HepG2 (cell line): Measurements from ENCODE around the gene S100A11. TPM values are rescaled to one million over a fixed set of nuclear protein-coding genes. Genes with fewer than 3 reads are reported as not detected.

ENCODE experiments used
- ATAC-seq: fragments of 200-7000 bp; cut with Tn5 transposase; 3 replicates; pipeline ENCODE4 v1.9.1; 2020; ENCODE audit warnings: mild to moderate bottlenecking, moderate library complexity
- BruUV-seq: library from RNA; stranded (reverse); fragments of 400-500 nt; replicated peaks from 2 replicates; lab custom pipeline; 2021; lab: Mats Ljungman, UMichigan
- CTCF ChIA-PET: fragments of 300-600 bp; formaldehyde crosslinking; extraction: SDS; loops from one replicate; lab custom pipeline; 2021; ENCODE audit warnings: low total read pairs, inconsistent platforms, low intra/inter-chr PET ratio; lab: Yijun Ruan, JAX
- POLR2A ChIA-PET: fragments of 350-600 bp; sonication (Branson Sonifier 250); formaldehyde crosslinking; loops from one replicate; lab custom pipeline; 2020; ENCODE audit warnings: antibody characterized with exemption, inconsistent platforms; lab: Yijun Ruan, JAX
- DNase-seq: peaks from one replicate; pipeline ENCODE4 v3.0.0-alpha.2; 2015; ENCODE audit warnings: low spot score
- FAIRE-seq: peaks from 3 replicates; lab custom pipeline; 2011; peaks lifted over from hg19 to GRCh38; lab: Jason Lieb, UNC
- H2AFZ ChIP-seq: one replicate; pipeline ENCODE4 v1.6.1; 2011; ENCODE audit warnings: low read length, inconsistent platforms
- H3K27ac ChIP-seq: fragments of 300-600 bp; 3 replicates; pipeline ENCODE4 v1.8.0; 2011; ENCODE audit warnings: mixed run types, mild to moderate bottlenecking, mixed read lengths, low read length, inconsistent platforms; ENCODE audit not compliant: insufficient read depth; ENCODE audit errors: extremely low read length
- H3K27me3 ChIP-seq, 2 experiments: fragments of 200-600 bp in 1 of 2; 2 replicates in 1 of 2; 3 replicates in 1 of 2; pipeline versions ENCODE4 v1.6.0 to v1.8.0; 2011; ENCODE audit warnings: low read length in 2 of 2, mild to moderate bottlenecking in 2 of 2, moderate library complexity in 2 of 2, inconsistent platforms in 1 of 2; ENCODE audit not compliant: insufficient read depth in 2 of 2, control insufficient read depth in 1 of 2
- H3K36me3 ChIP-seq, 2 experiments: fragments of 200-600 bp in 1 of 2; replicated peaks in 1 of 2; 2 replicates in 1 of 2; 3 replicates in 1 of 2; pipeline versions ENCODE4 v1.5.1 to v1.8.0; 2011; ENCODE audit warnings: low read length in 2 of 2, inconsistent platforms in 1 of 2; ENCODE audit not compliant: insufficient read depth in 2 of 2, control insufficient read depth in 1 of 2
- H3K4me1 ChIP-seq: 2 replicates; pipeline ENCODE4 v1.5.1; 2012; ENCODE audit warnings: low read length, inconsistent platforms; ENCODE audit not compliant: insufficient read depth
- H3K4me2 ChIP-seq: 2 replicates; pipeline ENCODE4 v1.6.0; 2011; ENCODE audit warnings: low read depth, low read length, inconsistent platforms
- H3K4me3 ChIP-seq, 3 experiments: fragments of 200-600 bp in 1 of 3; sonication (generic), shearing (Covaris generic) in 1 of 3; replicated peaks in 1 of 3; 2 replicates each; pipeline ENCODE4 v1.5.1; 2011 to 2016; ENCODE audit warnings: low read length in 3 of 3, inconsistent platforms in 2 of 3, low read depth in 2 of 3, mild to moderate bottlenecking in 2 of 3, control low read depth in 1 of 3, mixed read lengths in 1 of 3; ENCODE audit not compliant: insufficient read depth in 1 of 3
- H3K79me2 ChIP-seq: one replicate; pipeline ENCODE4 v1.6.1; 2011; ENCODE audit warnings: low read length, inconsistent platforms; ENCODE audit not compliant: insufficient read depth
- H3K9ac ChIP-seq: 2 replicates; pipeline ENCODE4 v1.6.0; 2011; ENCODE audit warnings: mild to moderate bottlenecking, low read depth, low read length, inconsistent platforms; ENCODE audit not compliant: insufficient read depth
- H3K9me3 ChIP-seq: 2 replicates; pipeline ENCODE4 v1.5.1; 2012; ENCODE audit warnings: mild to moderate bottlenecking, low read length
- H4K20me1 ChIP-seq: 2 replicates; pipeline ENCODE4 v1.6.0; 2011; ENCODE audit warnings: inconsistent platforms, mild to moderate bottlenecking, low read length, moderate library complexity; ENCODE audit not compliant: insufficient read depth
- PAX8 ChIP-seq: sonication (generic); formaldehyde crosslinking; IDR thresholded peaks from 2 replicates; pipeline ENCODE4 v1.8.0; 2022; ENCODE audit warnings: mild to moderate bottlenecking, missing genetic modification reagents, borderline replicate concordance
- SNRNP70 ChIP-seq: fragments of 200-400 bp; formaldehyde crosslinking; IDR thresholded peaks from 2 replicates; pipeline ENCODE4 v1.6.1; 2017; ENCODE audit warnings: mild to moderate bottlenecking, low read depth, low read length, moderate library complexity
- ZFP36 ChIP-seq: fragments of 150-350 bp; IDR thresholded peaks from 2 replicates; pipeline ENCODE4 v1.6.1; 2018; ENCODE audit warnings: borderline replicate concordance, low read length, low read depth; ENCODE audit not compliant: partially characterized antibody
- ZNF264 ChIP-seq: sonication (generic); formaldehyde crosslinking; IDR thresholded peaks from 2 replicates; pipeline ENCODE4 v1.4.0; 2020; ENCODE audit warnings: missing genetic modification reagents
- ZNF816 ChIP-seq: sonication (generic); formaldehyde crosslinking; IDR thresholded peaks from 2 replicates; pipeline ENCODE4 v1.8.0; 2022; ENCODE audit warnings: missing genetic modification reagents, mild to moderate bottlenecking, borderline replicate concordance
- WGBS: methylation state at CpG from one replicate; pipeline ENCODE4 v1.1.6; 2017; ENCODE audit warnings: low lambda C conversion rate; 5-methylcytosine and 5-hydroxymethylcytosine counted together
- in situ Hi-C: cut with HindIII; loops from 2 replicates; pipeline ENCODE4 v1.10.0; 2017; ENCODE audit warnings: low pct_unique_long_range_greater_than_20kb; ENCODE audit not compliant: extremely low pct_ligation_motif_present
- intact Hi-C: fragments of 100-400 bp; cut with micrococcal nuclease; formaldehyde crosslinking; loops from one replicate; pipeline ENCODE4 v1.10.0; 2022; ENCODE audit not compliant: unreplicated experiment
- polyA plus RNA-seq, 8 experiments: library from polyadenylated mRNA; depleted of rRNA in 3 of 8; stranded (reverse) in 7 of 8; unstranded in 1 of 8; fragments of >200 nt; fragmentation: Illumina TruSeq in 4 of 8; extraction: Trizol in 4 of 8; gene quantifications; 2 replicates each; pipeline versions ENCODE4 v1.2.1 to v1.2.3, GENCODE V29; 2011 to 2016; ENCODE audit warnings: low read depth in 4 of 8, missing spikeins in 1 of 8, mixed read lengths in 1 of 8; ENCODE audit not compliant: insufficient read depth in 1 of 8
- total RNA-seq, 5 experiments: library from RNA; depleted of rRNA; stranded (reverse); fragments of >200 nt; fragmentation: Illumina TruSeq; extraction: Trizol; gene quantifications; 2 replicates each; pipeline ENCODE4 v1.2.3, GENCODE V29; 2016; ENCODE audit warnings: low read depth in 1 of 5
- TF ChIP-seq, protein P1 (sequence below): sonication (generic); formaldehyde crosslinking; IDR thresholded peaks from 2 replicates; pipeline ENCODE4 v1.5.0; 2020; ENCODE audit warnings: missing genetic modification reagents

Gene S100A11
- total and polyA plus RNA-seq, 2 of the 13 experiments (the other 11 are each of a cell fraction or from before 2014, with no cell fraction given): 6.6 to 34.4 TPM

DNA sequence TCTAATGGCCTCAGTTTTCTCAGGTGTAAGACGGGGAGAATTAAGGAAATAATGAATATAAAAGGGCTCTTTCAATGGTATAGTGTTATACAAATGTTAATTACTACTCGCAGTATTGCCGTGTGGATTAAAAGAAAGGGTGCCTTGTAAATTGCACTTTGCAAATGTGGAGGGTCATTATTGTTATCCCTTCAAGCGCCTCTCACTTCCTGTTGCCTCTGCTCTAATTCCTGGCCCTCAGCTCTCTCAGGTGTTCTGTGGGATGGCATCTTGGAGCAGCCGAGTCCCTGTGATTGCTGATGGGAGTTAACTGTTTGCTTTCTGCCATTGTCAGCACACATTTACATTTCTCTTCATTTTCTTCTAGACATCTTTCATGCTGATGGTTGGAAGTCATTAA is 7.1 kb upstream of the S100A11 start:
- no peak for TF ChIP-seq ZNF264 (CRISPR knock-in tag)
- TF ChIP-seq, all 625 proteins: peak for 0
- ATAC-seq (no peak), FAIRE-seq (no peak), DNase-seq (no peak)
- Histone ChIP-seq H3K27me3 (peaks cover 0 to 25% of the 10 kb centered on the region in 2 experiments; a peak in 1 of 5 replicates), H3K4me3 (no peak overlapping the region), H3K9ac (no peak overlapping the region), H3K36me3 (no peaks in the 10 kb centered on the region), H3K79me2 (no peaks in the 10 kb centered on the region), H3K4me2 (no peak overlapping the region), H3K27ac (no peak overlapping the region), H2AFZ (no peak overlapping the region), H3K9me3 (no peaks in the 10 kb centered on the region), H3K4me1 (peaks cover 17% of the 10 kb centered on the region), H4K20me1 (no peaks in the 10 kb centered on the region)
- ChIA-PET CTCF (no interaction called here), POLR2A (no interaction called here)
- intact Hi-C loops: no loop called here
- in situ Hi-C loops: no loop called here
- WGBS: 39% methylated on average over 5 of the region's 5 CpGs
- no TSS peak for BruUV-seq

DNA sequence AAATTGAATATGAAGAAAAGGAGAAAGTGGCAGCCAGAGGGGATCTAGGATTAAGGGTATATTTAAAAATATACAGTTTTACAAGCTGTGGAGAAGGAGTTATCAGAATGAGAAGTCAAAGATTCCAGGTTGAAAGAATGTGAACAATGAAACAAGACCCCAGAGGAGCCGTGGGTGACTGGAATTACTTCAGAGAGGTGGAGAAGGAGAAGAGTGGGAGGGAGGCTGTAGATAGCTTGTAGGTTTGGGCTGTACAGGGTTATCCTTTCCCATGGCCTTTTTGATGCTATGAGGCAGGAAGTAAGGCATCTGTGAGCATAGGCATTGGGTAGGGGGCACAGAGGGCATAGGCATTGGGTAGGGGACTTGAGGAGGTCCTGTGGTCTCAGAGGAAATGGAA is 5.2 kb upstream of the S100A11 start:
- Histone ChIP-seq H3K4me3 (no peak overlapping the region), H3K27ac (no peak overlapping the region), H3K27me3 (peaks cover 0 to 32% of the 10 kb centered on the region in 2 experiments; a peak in 1 of 5 replicates), H3K4me2 (no peak overlapping the region), H2AFZ (no peak overlapping the region), H3K4me1 (peaks cover 6% of the 10 kb centered on the region), H3K79me2 (no peaks in the 10 kb centered on the region), H3K9ac (no peak overlapping the region), H3K9me3 (no peaks in the 10 kb centered on the region), H4K20me1 (no peaks in the 10 kb centered on the region), H3K36me3 (no peaks in the 10 kb centered on the region)
- WGBS: 3% methylated on average over 1 of the region's 1 CpG
- FAIRE-seq (no peak), ATAC-seq (no peak), DNase-seq (no peak)
- intact Hi-C loops: no loop called here
- no TSS peak for BruUV-seq
- CTCF ChIA-PET: no interaction called here
- in situ Hi-C loops: no loop called here
- TF ChIP-seq ZFP36 (no peak), PAX8 (no peak), ZNF816 (CRISPR knock-in tag) (no peak), SNRNP70 (no peak)
- TF ChIP-seq, protein P1, sequence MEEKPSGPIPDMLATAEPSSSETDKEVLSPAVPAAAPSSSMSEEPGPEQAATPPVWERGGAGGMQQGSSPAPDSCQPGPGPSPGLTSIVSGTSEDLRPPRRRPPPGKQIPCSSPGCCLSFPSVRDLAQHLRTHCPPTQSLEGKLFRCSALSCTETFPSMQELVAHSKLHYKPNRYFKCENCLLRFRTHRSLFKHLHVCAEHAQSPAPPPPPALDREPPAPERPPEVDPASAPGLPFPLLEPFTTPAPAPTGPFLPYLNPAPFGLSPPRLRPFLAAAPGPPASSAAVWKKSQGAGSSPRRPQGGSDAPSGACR (CRISPR knock-in tag): no peak
- POLR2A ChIA-PET: no interaction called here
